ENCODE results near the gene PSMA2. TPM values are rescaled to one million over a fixed set of nuclear protein-coding genes. Genes with fewer than 3 reads are reported as not detected.

The PSMA2 gene
- total RNA-seq, 6 donors from 2014 or later, result 14.7 to 58.9 (median 42.8) TPM

- peaks cover 0 to 7% (median 2%) of the 10 kb centered on the region in 4 donors for H3K4me1 ChIP-seq
- WGBS, 2 donors, result 75 to 77% methylated on average over 2 of the region's 2 CpGs
- TF ChIP-seq POLR2AphosphoS5 (IDR thresholded peaks at IDR 0.05) (no peak), POLR2A (IDR thresholded peaks at IDR 0.05) (no peak), CTCF (IDR thresholded peaks at IDR 0.05) (no peak), EP300 (IDR thresholded peaks at IDR 0.05) (no peak)
- no peaks in the 10 kb centered on the region for H3K9me3 ChIP-seq
- H3K36me3 ChIP-seq, result no peaks in the 10 kb centered on the region
- H3K27me3 ChIP-seq, result no peaks in the 10 kb centered on the region
- H3K4me3 ChIP-seq, result no peak overlapping the region
- ATAC-seq (ENCODE audit: low FRiP score in 2 of 2) (no peak), DNase-seq (no peak)
- no peak overlapping the region for H3K27ac ChIP-seq
Observed at GRCh38 chr7:42880392-42880791, 51.6 kb downstream of the PSMA2 start.

GRCh38 chr7:42878303-42878702, 53.7 kb downstream of the PSMA2 start:
- Histone ChIP-seq H3K27ac (peak overlapping the region in 2 of 4 donors; percentile 8 to 77), H3K27me3 (no peaks in the 10 kb centered on the region), H3K36me3 (no peaks in the 10 kb centered on the region), H3K4me1 (peaks cover 0 to under 1% (median 0%) of the 10 kb centered on the region in 4 donors), H3K9me3 (no peaks in the 10 kb centered on the region), H3K4me3 (no peak overlapping the region)
- TF ChIP-seq CTCF (IDR thresholded peaks at IDR 0.05) (no peak), POLR2AphosphoS5 (IDR thresholded peaks at IDR 0.05) (no peak), POLR2A (IDR thresholded peaks at IDR 0.05) (no peak), EP300 (IDR thresholded peaks at IDR 0.05) (no peak)
- DNase-seq (peak in 1 of 2 donors; percentile 42), ATAC-seq (ENCODE audit: low FRiP score in 2 of 2) (peak; percentile 28 to 34)
- WGBS, 2 donors, result 60% methylated on average over 2 of the region's 3 CpGs; no CpG with 5 or more reads in 1 of the 2 donors

GRCh38 chr7:42877862-42878261, 54.1 kb downstream of the PSMA2 start:
- H3K27me3 ChIP-seq, result no peaks in the 10 kb centered on the region
- DNase-seq (peak in 1 of 2 donors; percentile 30), ATAC-seq (ENCODE audit: low FRiP score in 2 of 2) (peak; percentile 46 to 67)
- no peaks in the 10 kb centered on the region for H3K4me1 ChIP-seq
- no peak for TF ChIP-seq EP300 (IDR thresholded peaks at IDR 0.05)
- no peak for TF ChIP-seq POLR2AphosphoS5 (IDR thresholded peaks at IDR 0.05)
- no peak for TF ChIP-seq POLR2A (IDR thresholded peaks at IDR 0.05)
- TF ChIP-seq CTCF (IDR thresholded peaks at IDR 0.05), result no peak
- H3K36me3 ChIP-seq, result no peaks in the 10 kb centered on the region
- no peak overlapping the region for H3K4me3 ChIP-seq
- WGBS, 2 donors, result 29 to 70% methylated on average over 1 to 2 of the region's 2 CpGs
- no peaks in the 10 kb centered on the region for H3K9me3 ChIP-seq
- peak overlapping the region in 1 of 4 donors; percentile 77 for H3K27ac ChIP-seq

- WGBS, 2 donors, result 47 to 50% methylated on average over 5 of the region's 5 CpGs
- H3K9me3 ChIP-seq, result no peaks in the 10 kb centered on the region
- no peak overlapping the region for H3K4me3 ChIP-seq
- H3K27ac ChIP-seq, result no peak overlapping the region
- H3K27me3 ChIP-seq, result no peaks in the 10 kb centered on the region
- H3K4me1 ChIP-seq, result no peaks in the 10 kb centered on the region
- no peaks in the 10 kb centered on the region for H3K36me3 ChIP-seq
- ATAC-seq (ENCODE audit: low FRiP score in 2 of 2), result peak; percentile 78 to 92
- no peak for TF ChIP-seq POLR2A (IDR thresholded peaks at IDR 0.05)
- TF ChIP-seq CTCF (IDR thresholded peaks at IDR 0.05), result peak; percentile 48 to 83 (median 75)
- peak in 1 of 2 donors; percentile 64 for DNase-seq
Observed at GRCh38 chr7:42876182-42877068, 55.5 kb downstream of the PSMA2 start.
